Measurements from ENCODE around the gene LBH. TPM values are rescaled to one million over a fixed set of nuclear protein-coding genes. Genes with fewer than 3 reads are reported as not detected.
A peak's percentile ranks its signal among the peaks of the same experiment; 100 is the strongest.

Gene LBH
- total RNA-seq, 1 donor from 2014 or later = 18.7 TPM

DNA sequence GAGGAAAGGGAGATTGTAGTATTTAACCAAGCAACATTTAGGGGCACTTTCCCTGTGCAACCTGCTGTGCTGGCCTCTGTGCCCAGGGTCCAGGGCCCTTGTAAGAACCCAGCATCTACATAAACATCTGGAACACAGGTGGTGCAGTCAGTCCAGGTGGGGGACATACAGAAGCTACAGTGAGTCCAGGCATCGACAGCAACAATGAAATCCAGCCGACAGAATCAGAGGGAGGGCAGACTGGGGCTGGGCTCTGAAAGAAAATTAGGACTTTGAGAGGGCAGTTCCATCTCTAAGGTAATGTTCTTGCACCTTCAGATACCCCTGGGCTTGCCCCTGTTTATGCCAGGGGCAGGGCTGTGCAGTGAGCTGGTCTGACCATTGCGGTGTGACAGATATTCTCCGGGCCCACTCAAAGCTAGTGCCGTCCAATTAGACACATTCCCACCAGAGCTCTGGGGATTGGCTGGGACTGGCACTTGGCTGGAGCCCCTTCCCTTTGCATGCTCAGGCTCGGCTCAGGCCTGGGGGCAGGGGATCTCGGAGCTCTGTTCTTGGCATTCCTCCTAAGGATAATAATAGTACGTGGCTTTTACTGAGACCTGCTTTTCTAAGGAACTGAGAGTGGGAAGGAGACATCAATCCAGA, 5.4 kb downstream of the LBH start:
- Histone ChIP-seq H3K36me3 (ENCODE audit: control insufficient read depth, insufficient read depth, low read length) (no peaks in the 10 kb centered on the region), H3K27me3 (ENCODE audit: control insufficient read depth, insufficient read depth, low read length) (no peaks in the 10 kb centered on the region), H3K4me3 (ENCODE audit: low read depth, low read length) (no peak overlapping the region)
- TF ChIP-seq, protein P1, sequence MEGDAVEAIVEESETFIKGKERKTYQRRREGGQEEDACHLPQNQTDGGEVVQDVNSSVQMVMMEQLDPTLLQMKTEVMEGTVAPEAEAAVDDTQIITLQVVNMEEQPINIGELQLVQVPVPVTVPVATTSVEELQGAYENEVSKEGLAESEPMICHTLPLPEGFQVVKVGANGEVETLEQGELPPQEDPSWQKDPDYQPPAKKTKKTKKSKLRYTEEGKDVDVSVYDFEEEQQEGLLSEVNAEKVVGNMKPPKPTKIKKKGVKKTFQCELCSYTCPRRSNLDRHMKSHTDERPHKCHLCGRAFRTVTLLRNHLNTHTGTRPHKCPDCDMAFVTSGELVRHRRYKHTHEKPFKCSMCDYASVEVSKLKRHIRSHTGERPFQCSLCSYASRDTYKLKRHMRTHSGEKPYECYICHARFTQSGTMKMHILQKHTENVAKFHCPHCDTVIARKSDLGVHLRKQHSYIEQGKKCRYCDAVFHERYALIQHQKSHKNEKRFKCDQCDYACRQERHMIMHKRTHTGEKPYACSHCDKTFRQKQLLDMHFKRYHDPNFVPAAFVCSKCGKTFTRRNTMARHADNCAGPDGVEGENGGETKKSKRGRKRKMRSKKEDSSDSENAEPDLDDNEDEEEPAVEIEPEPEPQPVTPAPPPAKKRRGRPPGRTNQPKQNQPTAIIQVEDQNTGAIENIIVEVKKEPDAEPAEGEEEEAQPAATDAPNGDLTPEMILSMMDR (IDR thresholded peaks at IDR 0.05; ENCODE audit: insufficient read depth, low read length, severe bottlenecking) = no peak
- FAIRE-seq (no peak), DNase-seq (ENCODE audit: low read depth) (no peak)

DNA sequence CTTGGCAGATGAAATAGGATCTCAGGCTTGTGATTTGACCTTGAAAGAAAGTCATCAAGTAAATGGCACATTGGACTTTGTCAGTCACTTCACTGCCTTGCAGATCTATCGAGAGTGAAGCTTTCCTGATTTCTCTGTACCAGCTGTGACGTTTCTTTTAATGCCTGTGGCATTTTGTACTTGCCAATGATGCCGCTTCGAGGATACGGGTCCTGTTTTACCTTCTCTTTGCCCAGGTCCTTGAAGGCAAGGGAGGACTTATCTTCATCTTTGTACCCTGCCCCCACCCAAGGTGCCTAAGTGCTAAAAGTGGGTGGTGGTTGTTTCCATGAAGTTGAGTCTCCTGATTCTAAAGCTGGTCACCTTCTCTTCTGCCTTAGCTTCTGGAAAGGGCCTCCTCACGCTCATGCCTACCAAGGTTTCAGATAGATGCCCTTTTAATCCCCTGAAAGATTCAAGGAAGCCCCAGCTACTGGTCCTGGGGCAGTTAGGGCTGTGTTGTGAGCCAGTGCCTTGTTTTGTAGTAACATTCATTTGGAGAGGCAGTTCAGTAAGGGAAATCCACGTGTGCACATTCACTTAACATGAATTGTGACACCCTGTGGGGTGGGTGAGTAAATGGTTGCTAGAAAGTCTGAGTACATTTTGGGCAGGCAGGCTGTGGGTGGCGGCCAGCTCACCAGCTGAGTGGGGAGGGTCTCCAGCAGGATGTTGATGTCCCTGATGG, 6.1 kb downstream of the LBH start:
- TF ChIP-seq, protein P1 (IDR thresholded peaks at IDR 0.05; ENCODE audit: insufficient read depth, low read length, severe bottlenecking) = no peak
- no peaks in the 10 kb centered on the region for H3K36me3 ChIP-seq (ENCODE audit: control insufficient read depth, insufficient read depth, low read length)
- no peak for FAIRE-seq
- no peak overlapping the region for H3K4me3 ChIP-seq (ENCODE audit: low read depth, low read length)
- DNase-seq (ENCODE audit: low read depth) = no peak
- H3K27me3 ChIP-seq (ENCODE audit: control insufficient read depth, insufficient read depth, low read length) = no peaks in the 10 kb centered on the region

DNA sequence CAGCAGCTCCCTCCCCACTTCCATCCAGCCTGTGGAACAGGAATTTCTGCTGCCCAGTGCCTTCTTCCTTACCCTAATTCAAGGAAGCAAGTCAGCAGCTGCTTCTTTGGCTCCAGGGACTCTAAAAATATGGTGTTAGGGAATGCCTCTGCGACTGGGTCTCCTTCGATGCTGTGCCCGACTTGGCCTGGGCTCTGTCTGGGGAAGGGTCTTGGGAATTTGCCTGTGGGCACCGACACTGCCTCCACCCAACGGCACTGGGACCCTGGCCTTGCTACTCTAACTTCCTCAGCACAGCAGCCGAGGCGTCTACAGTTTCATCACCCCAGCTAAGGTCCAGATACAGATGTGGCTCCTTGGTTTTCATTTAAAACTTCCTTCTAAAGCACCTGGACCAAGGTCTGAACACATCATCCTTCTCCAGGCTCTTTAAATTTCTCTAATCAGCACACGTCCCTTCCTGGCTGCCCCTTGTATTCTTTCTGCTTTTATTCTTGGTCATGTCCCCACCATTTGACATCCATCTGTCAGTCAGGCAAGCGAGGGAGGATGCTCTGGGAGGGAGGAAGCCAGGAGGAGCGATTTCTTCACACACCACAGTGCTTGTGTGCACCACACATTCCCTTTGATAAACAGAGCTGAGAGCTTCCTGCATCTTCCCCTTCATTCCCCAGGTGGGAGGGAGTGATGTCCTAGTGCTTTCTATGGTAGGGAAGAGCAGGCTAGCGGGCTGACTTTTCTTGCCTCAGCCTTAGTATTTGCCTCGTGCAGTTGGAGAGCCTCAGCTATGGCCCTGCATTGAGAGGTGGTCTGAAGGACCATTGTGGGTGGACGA, 6.8 kb downstream of the LBH start:
- DNase-seq (ENCODE audit: low read depth) (no peak), FAIRE-seq (no peak)
- TF ChIP-seq, protein P1 (IDR thresholded peaks at IDR 0.05; ENCODE audit: insufficient read depth, low read length, severe bottlenecking) = no peak
- H3K4me3 ChIP-seq (ENCODE audit: low read depth, low read length) = no peak overlapping the region
- H3K27me3 ChIP-seq (ENCODE audit: control insufficient read depth, insufficient read depth, low read length) = no peaks in the 10 kb centered on the region
- no peaks in the 10 kb centered on the region for H3K36me3 ChIP-seq (ENCODE audit: control insufficient read depth, insufficient read depth, low read length)

DNA sequence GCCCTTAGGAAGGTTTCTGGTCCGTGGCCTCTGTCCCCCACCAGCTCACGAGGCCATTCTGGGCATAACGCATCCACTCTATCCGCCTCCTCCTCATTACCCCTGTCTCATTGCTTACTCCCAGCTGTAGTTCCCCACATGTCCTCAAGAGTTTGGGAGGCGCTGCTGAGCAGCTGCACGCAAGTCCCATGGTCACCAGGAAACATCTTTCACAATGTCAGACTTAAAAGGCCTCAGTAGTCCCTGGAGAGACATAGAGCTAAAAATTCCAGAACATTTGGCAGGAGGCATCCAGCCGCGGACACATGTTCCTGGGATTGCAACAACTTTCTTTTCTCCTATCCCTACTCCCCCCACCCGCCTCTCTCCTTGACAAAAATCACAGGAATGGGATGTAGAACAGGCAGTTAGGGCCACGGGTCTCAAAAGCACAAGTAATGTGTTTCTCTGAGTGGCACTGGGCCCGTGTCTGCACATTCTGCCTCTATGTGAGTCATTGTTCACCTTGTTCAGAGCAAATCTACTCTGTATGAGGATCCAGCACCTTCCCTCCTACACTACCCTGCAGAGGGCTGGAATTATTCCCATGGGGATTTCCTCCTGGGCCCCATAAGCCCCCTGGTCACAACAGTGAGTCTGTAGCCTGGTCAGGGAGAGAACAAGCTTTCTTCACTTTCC, 8.1 kb downstream of the LBH start:
- Histone ChIP-seq H3K36me3 (ENCODE audit: control insufficient read depth, insufficient read depth, low read length) (no peaks in the 10 kb centered on the region), H3K4me3 (ENCODE audit: low read depth, low read length) (no peak overlapping the region), H3K27me3 (ENCODE audit: control insufficient read depth, insufficient read depth, low read length) (no peaks in the 10 kb centered on the region)
- TF ChIP-seq, protein P1 (IDR thresholded peaks at IDR 0.05; ENCODE audit: insufficient read depth, low read length, severe bottlenecking) = peak; percentile 83
- no peak for FAIRE-seq
- DNase-seq (ENCODE audit: low read depth) = peak; percentile 50

DNA sequence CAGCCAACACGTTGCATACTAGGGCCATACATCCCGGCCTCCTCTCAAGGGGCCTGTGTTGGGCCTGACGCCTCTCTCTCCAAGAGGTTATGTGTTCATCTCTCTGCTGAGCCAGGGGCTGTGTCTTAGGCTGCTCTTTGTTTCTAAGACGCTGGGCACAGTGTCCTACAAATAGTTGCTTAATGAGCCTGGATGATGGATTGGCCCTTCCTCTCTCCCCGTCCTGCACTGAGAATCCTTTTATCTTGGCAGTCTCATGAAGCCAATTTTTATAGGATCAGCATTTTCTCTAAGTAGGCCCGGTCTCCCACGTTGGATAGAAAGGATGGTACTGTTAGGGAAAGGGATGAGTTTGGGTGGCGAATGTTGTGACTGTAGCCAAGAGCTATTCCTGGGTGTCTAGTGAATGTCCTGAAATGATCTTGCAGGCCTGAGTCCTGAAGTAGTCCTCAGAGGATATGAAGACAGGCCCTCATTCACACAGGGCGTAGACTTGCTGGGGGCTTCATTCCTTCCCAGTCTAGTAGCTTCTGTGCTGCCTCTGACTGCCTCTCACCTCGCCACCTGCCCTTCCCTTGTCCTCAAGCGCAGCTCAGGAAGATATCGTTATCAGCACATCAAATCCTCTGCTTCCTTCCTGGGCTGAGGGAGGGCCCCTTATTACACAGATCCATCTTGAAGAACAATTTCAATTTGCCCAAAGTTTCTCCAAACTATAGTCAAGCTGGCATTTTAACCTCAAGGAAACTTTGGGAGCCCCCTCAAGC, 8.8 kb downstream of the LBH start:
- H3K4me3 ChIP-seq (ENCODE audit: low read depth, low read length) = no peak overlapping the region
- H3K27me3 ChIP-seq (ENCODE audit: control insufficient read depth, insufficient read depth, low read length) = no peaks in the 10 kb centered on the region
- no peaks in the 10 kb centered on the region for H3K36me3 ChIP-seq (ENCODE audit: control insufficient read depth, insufficient read depth, low read length)
- DNase-seq (ENCODE audit: low read depth) (no peak), FAIRE-seq (no peak)
- TF ChIP-seq, protein P1 (IDR thresholded peaks at IDR 0.05; ENCODE audit: insufficient read depth, low read length, severe bottlenecking) = no peak
